Jurkat, Clone E6-1 (cell line): ENCODE data around the gene FAM181A.

Experiments used
- DNase-seq: peaks from one replicate; pipeline ENCODE4 v3.0.0-alpha.2; 2011; ENCODE audit warnings: low read depth, low spot score
- H3K4me3 ChIP-seq: 2 replicates; pipeline ENCODE4 v1.5.1; 2011; ENCODE audit warnings: mild to moderate bottlenecking, low read length, control low read depth, moderate library complexity

FAM181A gene

DNA sequence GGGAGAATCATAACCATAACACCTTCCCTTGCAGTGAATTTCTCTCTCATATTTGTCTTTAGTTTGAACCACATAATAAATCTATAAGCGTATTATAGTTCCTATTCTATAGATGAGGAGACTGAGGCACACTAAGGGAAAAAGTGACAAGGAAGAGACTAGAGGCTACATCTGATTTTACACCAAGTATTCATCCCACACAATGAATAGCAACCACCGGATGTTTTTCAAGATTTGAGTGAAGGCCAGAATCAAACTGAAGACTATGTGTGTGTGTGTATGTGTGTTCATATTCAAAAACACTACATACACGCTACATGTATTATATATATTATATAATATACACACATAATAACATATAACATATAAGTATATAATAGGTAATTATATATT lies 44.5 kb downstream of the FAM181A start:
- H3K4me3 ChIP-seq, result no peak overlapping the region
- no peak for DNase-seq

DNA sequence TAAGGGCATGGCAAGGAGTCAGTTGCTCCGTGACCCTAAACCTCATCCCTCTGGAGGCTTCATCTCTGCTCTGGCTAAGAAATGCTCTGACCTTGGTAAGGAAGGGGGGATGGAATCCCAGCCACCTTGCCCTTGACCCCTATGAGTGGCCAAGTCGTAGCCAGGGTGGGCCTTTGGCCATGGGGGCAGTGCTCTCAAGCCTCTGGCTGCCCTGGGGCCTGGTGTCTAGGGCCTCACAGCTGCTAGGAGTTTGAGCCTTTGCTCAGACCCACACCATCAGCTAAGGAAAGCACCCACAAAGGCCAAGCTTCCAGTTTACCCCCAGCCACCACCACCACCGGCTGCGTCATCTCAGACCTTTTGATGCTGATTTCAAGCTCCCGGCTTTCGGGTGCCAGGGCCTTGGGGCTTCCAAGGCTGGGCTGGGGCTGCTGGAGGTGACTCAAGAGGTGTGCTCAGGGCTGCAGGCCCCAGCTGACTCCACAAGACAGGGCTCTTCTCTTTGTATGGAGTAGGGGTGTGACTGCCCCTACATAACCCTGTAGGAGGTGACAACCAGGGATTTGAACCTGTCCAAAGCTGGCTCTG lies 45.6 kb downstream of the FAM181A start:
- no peak for DNase-seq
- H3K4me3 ChIP-seq, result no peak overlapping the region

DNA sequence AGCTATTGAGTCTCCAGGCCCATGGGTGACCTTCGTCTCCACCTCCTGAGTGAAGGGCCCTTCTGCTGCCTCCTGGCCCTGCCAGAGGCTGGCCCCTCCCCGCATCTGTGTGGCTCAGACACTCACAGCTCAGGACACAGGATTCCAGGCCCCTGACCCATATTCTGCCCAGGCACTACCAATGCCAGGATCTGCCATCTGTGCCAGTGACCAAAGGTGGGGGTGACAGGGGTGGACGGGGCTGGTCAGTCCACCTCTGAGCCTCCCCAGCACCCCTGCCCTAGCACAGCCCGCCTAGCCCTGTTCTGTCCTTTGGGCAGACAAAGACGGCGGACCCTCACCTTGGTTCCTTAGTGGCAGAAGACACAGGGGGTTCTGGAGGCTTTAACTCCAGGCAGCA lies 46.5 kb downstream of the FAM181A start:
- H3K4me3 ChIP-seq, result no peak overlapping the region
- no peak for DNase-seq

DNA sequence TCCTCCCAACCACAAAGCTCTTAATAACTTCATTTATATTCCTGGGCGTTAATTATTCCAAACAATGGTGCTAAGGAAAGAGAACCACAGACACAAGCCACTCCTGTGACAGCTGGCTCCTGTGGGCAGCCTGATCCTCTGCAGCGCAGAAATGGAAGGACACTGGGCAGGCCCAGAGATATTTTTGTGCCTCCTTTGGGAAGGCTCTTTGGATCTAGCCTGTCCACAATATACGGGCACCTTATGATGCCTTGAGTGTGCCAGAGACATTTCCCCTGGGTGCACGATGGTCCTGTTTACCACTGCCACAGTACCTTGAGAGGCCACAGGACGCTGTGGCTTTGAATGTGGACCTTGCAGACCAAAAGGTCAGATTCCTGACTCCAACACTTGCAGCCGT lies 47.2 kb downstream of the FAM181A start:
- DNase-seq, result no peak
- no peak overlapping the region for H3K4me3 ChIP-seq

- DNase-seq, result no peak
- H3K4me3 ChIP-seq, result no peak overlapping the region
These were observed 47.7 kb downstream of the FAM181A start for GRCh38 chr14:93974833-93975232.

GRCh38 chr14:93975791-93976476 lies 48.8 kb downstream of the FAM181A start:
- no peak for DNase-seq
- no peak overlapping the region for H3K4me3 ChIP-seq

DNA sequence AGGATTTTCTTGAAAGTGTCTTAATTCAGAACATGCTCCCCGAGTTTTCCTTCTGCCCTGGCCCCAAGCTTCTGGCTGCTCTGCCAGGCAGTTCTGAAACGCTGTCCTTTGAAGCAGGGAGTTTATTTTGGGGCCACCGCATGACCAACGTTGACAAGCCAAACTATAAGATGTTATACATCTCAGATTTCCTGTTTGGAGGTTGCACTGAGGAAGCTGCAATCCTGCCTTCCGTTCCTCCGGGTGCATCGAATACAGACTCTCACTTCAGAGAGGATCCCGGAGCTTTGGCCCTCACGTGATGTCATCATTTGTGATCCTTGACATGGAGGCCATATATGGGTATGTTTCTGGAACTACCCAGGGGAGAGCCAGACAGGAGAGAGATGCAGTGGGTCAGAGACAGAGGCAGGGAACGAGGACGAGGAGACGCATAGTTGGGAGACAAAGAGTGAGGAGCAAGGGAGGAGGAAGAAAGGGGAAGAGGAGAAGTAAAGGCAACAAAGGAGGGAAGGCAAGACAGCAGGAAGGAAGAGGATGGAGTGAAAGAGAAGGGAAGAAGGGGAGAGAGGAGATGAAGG lies 49.4 kb downstream of the FAM181A start, which contains the start of gene ASB2:
TSS of gene ASB2 (minus strand) at position 94 of the 581 bp plus-strand sequence. CDS start 12,031 bp downstream, outside the sequence.
- no peak for DNase-seq
- no peak within 1 kb of the TSS for H3K4me3 ChIP-seq

GRCh38 chr14:93977171-93977570 lies 50.0 kb downstream of the FAM181A start:
- no peak for DNase-seq
- H3K4me3 ChIP-seq, result no peak overlapping the region

GRCh38 chr14:93977790-93978581 lies 50.8 kb downstream of the FAM181A start:
- H3K4me3 ChIP-seq, result no peak overlapping the region
- peak; percentile 95 for DNase-seq

DNA sequence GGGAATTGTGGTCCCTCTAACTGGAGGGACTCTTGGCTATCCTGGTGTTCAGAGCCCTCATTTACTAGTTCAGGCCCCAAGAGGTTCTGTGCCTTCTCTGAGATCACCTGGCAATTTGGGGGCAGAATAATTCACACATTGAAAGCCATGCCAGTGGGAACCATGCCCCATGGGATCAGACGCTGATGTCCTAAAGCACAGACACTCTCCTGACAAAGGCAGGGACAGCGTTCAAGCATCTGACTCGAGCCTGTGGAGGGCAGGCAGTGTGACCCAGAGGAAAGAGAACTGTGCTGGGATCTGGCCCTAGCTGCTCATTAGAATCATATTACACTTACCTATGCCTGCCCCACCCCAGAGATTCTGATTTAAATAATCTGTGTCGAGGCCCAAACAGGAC lies 51.6 kb downstream of the FAM181A start:
- no peak overlapping the region for H3K4me3 ChIP-seq

More for the DNA sequence above, 51.6 kb downstream of the FAM181A start:
- DNase-seq, result no peak
